ENCODE measurements around the gene ADAMTS5.

The ADAMTS5 gene

DNA sequence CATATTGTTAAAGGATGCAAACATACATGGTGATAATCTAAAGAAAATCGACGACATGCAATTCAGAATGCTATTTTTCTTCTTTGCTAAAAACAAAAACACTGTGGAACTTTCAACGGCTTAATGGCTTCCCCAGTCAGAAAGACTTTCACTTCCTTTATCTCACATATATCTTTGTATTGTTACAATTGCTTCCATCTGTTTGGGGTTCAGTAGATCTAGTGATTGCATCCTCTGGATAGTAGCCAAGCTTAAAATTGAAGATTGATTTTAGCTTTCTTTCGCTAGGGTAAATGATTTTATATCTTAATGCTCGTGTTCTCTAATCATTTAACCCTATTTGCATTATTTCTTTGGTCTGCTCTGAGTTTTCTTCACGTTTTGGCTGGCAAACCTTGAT, 89.9 kb downstream of the ADAMTS5 start:
- no peak for DNase-seq (ENCODE audit: low read depth)
- TF ChIP-seq, protein P1, sequence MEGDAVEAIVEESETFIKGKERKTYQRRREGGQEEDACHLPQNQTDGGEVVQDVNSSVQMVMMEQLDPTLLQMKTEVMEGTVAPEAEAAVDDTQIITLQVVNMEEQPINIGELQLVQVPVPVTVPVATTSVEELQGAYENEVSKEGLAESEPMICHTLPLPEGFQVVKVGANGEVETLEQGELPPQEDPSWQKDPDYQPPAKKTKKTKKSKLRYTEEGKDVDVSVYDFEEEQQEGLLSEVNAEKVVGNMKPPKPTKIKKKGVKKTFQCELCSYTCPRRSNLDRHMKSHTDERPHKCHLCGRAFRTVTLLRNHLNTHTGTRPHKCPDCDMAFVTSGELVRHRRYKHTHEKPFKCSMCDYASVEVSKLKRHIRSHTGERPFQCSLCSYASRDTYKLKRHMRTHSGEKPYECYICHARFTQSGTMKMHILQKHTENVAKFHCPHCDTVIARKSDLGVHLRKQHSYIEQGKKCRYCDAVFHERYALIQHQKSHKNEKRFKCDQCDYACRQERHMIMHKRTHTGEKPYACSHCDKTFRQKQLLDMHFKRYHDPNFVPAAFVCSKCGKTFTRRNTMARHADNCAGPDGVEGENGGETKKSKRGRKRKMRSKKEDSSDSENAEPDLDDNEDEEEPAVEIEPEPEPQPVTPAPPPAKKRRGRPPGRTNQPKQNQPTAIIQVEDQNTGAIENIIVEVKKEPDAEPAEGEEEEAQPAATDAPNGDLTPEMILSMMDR (IDR thresholded peaks at IDR 0.05; ENCODE audit: low read length, missing control alignments) = no peak
- H3K4me3 ChIP-seq (replicated peaks; ENCODE audit: low read depth, low read length) = no peak overlapping the region

DNA sequence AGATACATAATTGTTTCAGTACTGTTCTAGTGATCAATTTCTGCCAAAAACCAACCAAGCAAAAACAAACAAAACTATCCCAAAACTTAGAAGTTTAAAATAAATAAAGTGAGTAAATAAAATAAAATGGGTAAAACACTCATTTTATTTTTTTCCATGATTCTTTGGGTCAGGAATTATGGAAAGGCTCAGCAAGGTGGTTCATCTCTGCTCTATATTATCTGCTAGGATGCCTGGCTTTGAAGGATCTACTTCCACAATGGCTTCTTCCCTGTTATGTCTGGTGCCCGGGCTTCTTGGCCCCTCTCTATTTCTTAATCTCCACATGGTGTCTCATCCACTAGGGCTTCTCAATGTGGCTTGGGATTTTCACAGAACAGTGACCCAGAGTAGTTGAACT, 92.5 kb downstream of the ADAMTS5 start:
- no peak for DNase-seq (ENCODE audit: low read depth)
- no peak overlapping the region for H3K4me3 ChIP-seq (replicated peaks; ENCODE audit: low read depth, low read length)
- TF ChIP-seq, protein P1 (IDR thresholded peaks at IDR 0.05; ENCODE audit: low read length, missing control alignments) = no peak

All from fibroblast of pulmonary artery (primary cell).